22Rv1 (cell line): ENCODE data around the gene AGAP1.

Experiments
- CTCF ChIP-seq: fragments of 450-650 bp; IDR thresholded peaks from 2 replicates; pipeline ENCODE4 v1.5.1; 2017; ENCODE audit warnings: mild to moderate bottlenecking
- ZFX ChIP-seq: fragments of 450-650 bp; IDR thresholded peaks from 2 replicates; pipeline ENCODE4 v1.6.1; 2017; ENCODE audit warnings: antibody characterized with exemption, borderline replicate concordance

- TF ChIP-seq CTCF = no peak
- TF ChIP-seq ZFX = no peak
Observed at GRCh38 chr2:235566931-235567495, 73.2 kb downstream of the AGAP1 start.
